Urothelium cell line (cell line): ENCODE data around the gene TMEM185B.
"Not testable (repeated sequence)": the region's sequence is repeated elsewhere in the genome, so short reads cannot be mapped to it uniquely, and the experiment has no call there.

Experiments
- DNase-seq: peaks from one replicate; pipeline ENCODE4 v3.0.0; 2011; ENCODE audit warnings: low spot score, mixed read lengths
- FAIRE-seq: peaks from 2 replicates; lab custom pipeline; 2011; peaks lifted over from hg19 to GRCh38; lab: Jason Lieb, UNC

The TMEM185B gene

GRCh38 chr2:120223034-120223912 is at the start of gene TMEM185B:
TMEM185B (minus strand) TSS chr2:120223400; CDS start chr2:120222976, 424 bp downstream.
- FAIRE-seq (peak; percentile 90), DNase-seq (peak; percentile 99)

GRCh38 chr2:120271711-120272379 is 48.6 kb upstream of the TMEM185B start:
- FAIRE-seq: no peak
- no peak for DNase-seq

GRCh38 chr2:120269816-120270215 is 46.6 kb upstream of the TMEM185B start:
- DNase-seq: no peak
- no peak for FAIRE-seq

- no peak for DNase-seq
Observed at GRCh38 chr2:120269076-120269744, 46.0 kb upstream of the TMEM185B start.

GRCh38 chr2:120267348-120267747 is 44.1 kb upstream of the TMEM185B start:
- no peak for FAIRE-seq

More at GRCh38 chr2:120269076-120269744, 46.0 kb upstream of the TMEM185B start:
- no peak for FAIRE-seq

GRCh38 chr2:120265006-120265405 is 41.8 kb upstream of the TMEM185B start:
- peak; percentile 73 for FAIRE-seq
- no peak for DNase-seq

More at GRCh38 chr2:120267348-120267747, 44.1 kb upstream of the TMEM185B start:
- DNase-seq: no peak

- FAIRE-seq (no peak), DNase-seq (no peak)
Observed at GRCh38 chr2:120262761-120263428, 39.7 kb upstream of the TMEM185B start.

GRCh38 chr2:120262150-120262549 is 39.0 kb upstream of the TMEM185B start:
- FAIRE-seq (no peak), DNase-seq (no peak)

- no peak for FAIRE-seq
Observed at GRCh38 chr2:120261387-120262006, 38.3 kb upstream of the TMEM185B start.

GRCh38 chr2:120260736-120261135 is 37.5 kb upstream of the TMEM185B start:
- FAIRE-seq (no peak), DNase-seq (no peak)

More at GRCh38 chr2:120261387-120262006, 38.3 kb upstream of the TMEM185B start:
- DNase-seq: no peak

GRCh38 chr2:120259939-120260338 is 36.7 kb upstream of the TMEM185B start:
- DNase-seq, FAIRE-seq: not testable (repeated sequence)

GRCh38 chr2:120258196-120258595 is 35.0 kb upstream of the TMEM185B start:
- DNase-seq (no peak), FAIRE-seq (no peak)

GRCh38 chr2:120257522-120257921 is 34.3 kb upstream of the TMEM185B start:
- FAIRE-seq: no peak
- no peak for DNase-seq

- DNase-seq (no peak), FAIRE-seq (no peak)
Observed at GRCh38 chr2:120256651-120257000, 33.4 kb upstream of the TMEM185B start.

GRCh38 chr2:120255986-120256650 is 32.9 kb upstream of the TMEM185B start:
- DNase-seq (no peak), FAIRE-seq (no peak)

- FAIRE-seq: no peak
- no peak for DNase-seq
Observed at GRCh38 chr2:120255071-120255470, 31.9 kb upstream of the TMEM185B start.

GRCh38 chr2:120254178-120254577 is 31.0 kb upstream of the TMEM185B start:
- no peak for FAIRE-seq
- no peak for DNase-seq

GRCh38 chr2:120253021-120253882 is 30.1 kb upstream of the TMEM185B start:
- FAIRE-seq (no peak), DNase-seq (peak; percentile 83)
